OCI-LY7 (cell line): ENCODE data around the gene CCSAP. TPM values are rescaled to one million over a fixed set of nuclear protein-coding genes. Genes with fewer than 3 reads are reported as not detected.

Source experiments
- BruUV-seq: library from RNA; stranded (reverse); fragments of 400-500 nt; replicated peaks from 2 replicates; lab custom pipeline; 2021; lab: Mats Ljungman, UMichigan
- CTCF ChIA-PET: fragments of 300-600 bp; sonication (Branson Sonifier 250); formaldehyde crosslinking; loops from one replicate; lab custom pipeline; 2022; ENCODE audit warnings: antibody characterized with exemption; ENCODE audit not compliant: unreplicated experiment; lab: Charles Lee
- POLR2A ChIA-PET: fragments of 300-600 bp; sonication (Branson Sonifier 250); formaldehyde crosslinking; loops from one replicate; lab custom pipeline; 2022; ENCODE audit warnings: antibody characterized with exemption; lab: Charles Lee
- DNase-seq: peaks from one replicate; pipeline ENCODE4 v3.0.0-alpha.2; 2015; ENCODE audit warnings: low spot score
- H2AFZ ChIP-seq: fragments of 200-600 bp; sonication (generic), shearing (Covaris generic); 2 replicates; pipeline ENCODE4 v1.6.1; 2014; ENCODE audit warnings: mild to moderate bottlenecking, antibody characterized with exemption, low read length, moderate library complexity
- H3K27ac ChIP-seq: fragments of 200-600 bp; sonication (generic); 2 replicates; pipeline ENCODE4 v1.5.1; 2014; ENCODE audit warnings: mixed run types, low read depth, mild to moderate bottlenecking, moderate library complexity, low read length, inconsistent platforms; ENCODE audit not compliant: poor library complexity, severe bottlenecking
- H3K36me3 ChIP-seq: fragments of 200-600 bp; sonication (generic); 2 replicates; pipeline ENCODE4 v1.6.1; 2014; ENCODE audit warnings: mild to moderate bottlenecking, antibody characterized with exemption, low read length, moderate library complexity, mixed read lengths; ENCODE audit not compliant: insufficient read depth
- H3K4me1 ChIP-seq: fragments of 200-600 bp; sonication (generic); 2 replicates; pipeline ENCODE4 v1.5.1; 2014; ENCODE audit warnings: mild to moderate bottlenecking, low read length; ENCODE audit not compliant: insufficient read depth, poor library complexity, severe bottlenecking
- H3K4me2 ChIP-seq: fragments of 200-600 bp; sonication (generic); 2 replicates; pipeline ENCODE4 v1.6.1; 2014; ENCODE audit warnings: mild to moderate bottlenecking, low read length
- H3K4me3 ChIP-seq: fragments of 200-600 bp; sonication (generic); 2 replicates; pipeline ENCODE4 v1.5.1; 2014; ENCODE audit warnings: mild to moderate bottlenecking, low read depth, low read length; ENCODE audit not compliant: poor library complexity, severe bottlenecking
- H3K79me2 ChIP-seq: fragments of 200-600 bp; sonication (generic); 2 replicates; pipeline ENCODE4 v1.6.1; 2016; ENCODE audit warnings: low read depth, mild to moderate bottlenecking, low read length, moderate library complexity, mixed read lengths; ENCODE audit not compliant: insufficient read depth
- H3K9me2 ChIP-seq: fragments of 200-600 bp; sonication (generic); 2 replicates; pipeline ENCODE4 v1.6.1; 2016; ENCODE audit warnings: mild to moderate bottlenecking, low read length, mixed read lengths; ENCODE audit not compliant: insufficient read depth
- H3K9me3 ChIP-seq: fragments of 200-600 bp; sonication (generic); 2 replicates; pipeline ENCODE4 v1.6.1; 2014; ENCODE audit warnings: mild to moderate bottlenecking, mixed run types, low read length, mixed read lengths
- H4K20me1 ChIP-seq: fragments of 200-600 bp; sonication (generic); 2 replicates; pipeline ENCODE4 v1.6.1; 2014; ENCODE audit warnings: mild to moderate bottlenecking, antibody characterized with exemption, low read length, moderate library complexity, mixed read lengths; ENCODE audit not compliant: insufficient read depth
- EZH2phosphoT487 ChIP-seq: fragments of 200-600 bp; sonication (generic); IDR thresholded peaks from 2 replicates; pipeline ENCODE4 v1.6.1; 2018; ENCODE audit warnings: low read depth, borderline replicate concordance, mild to moderate bottlenecking, mixed run types, antibody characterized with exemption, low read length, moderate library complexity, mixed read lengths
- intact Hi-C: fragments of 100-400 bp; cut with micrococcal nuclease; formaldehyde crosslinking; loops from one replicate; pipeline ENCODE4 v1.10.0; 2022; ENCODE audit not compliant: unreplicated experiment
- total RNA-seq, 2 experiments: library from RNA; depleted of rRNA in 1 of 2; stranded (reverse); fragments of >200 nt in 1 of 2; shearing (Covaris generic) in 1 of 2; gene quantifications; 2 replicates each; pipeline ENCODE4 v1.2.3, GENCODE V29; 2014 to 2022
- TF ChIP-seq, protein P1 (sequence below): fragments of 200-600 bp; sonication (generic); conservative IDR thresholded peaks from 2 replicates; pipeline ENCODE4 v1.5.1; 2014; ENCODE audit warnings: mild to moderate bottlenecking, antibody characterized with exemption, low read length, moderate library complexity, mixed read lengths

CCSAP gene
- total RNA-seq, 2 experiments from 2014 or later: 10.5 to 15.7 TPM

DNA sequence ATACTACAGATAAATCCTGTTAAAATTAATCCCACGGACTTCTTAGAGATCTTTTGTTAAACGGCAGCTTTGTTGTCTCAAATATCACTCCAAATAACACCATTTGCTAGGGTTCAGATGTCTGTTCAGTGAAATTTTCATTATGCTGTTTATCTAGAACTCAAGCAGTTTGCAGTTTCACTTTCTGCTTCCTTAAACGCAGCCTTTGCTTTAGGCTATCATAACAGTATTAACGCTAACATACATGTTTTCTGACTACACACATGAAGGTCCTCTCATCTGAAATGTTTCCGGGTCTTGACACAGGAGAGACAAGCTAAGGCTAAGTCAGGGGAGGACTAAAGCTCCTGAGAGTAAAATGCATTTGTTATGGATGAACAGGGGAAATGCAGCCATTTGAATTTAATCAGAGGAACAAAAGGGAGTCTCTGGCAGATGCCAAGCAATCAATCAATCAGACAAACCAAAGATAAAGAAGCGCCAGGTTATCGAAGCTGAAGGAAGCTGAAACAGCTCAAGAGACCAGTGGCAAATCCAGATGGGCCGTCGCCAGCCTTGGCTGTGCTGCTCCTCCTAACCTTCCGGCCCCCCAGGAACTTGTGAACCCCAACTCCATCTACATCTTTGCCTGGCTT, 16.9 kb downstream of the CCSAP start:
- no peak for DNase-seq
- Histone ChIP-seq H2AFZ (no peak overlapping the region), H3K79me2 (no peaks in the 10 kb centered on the region), H3K4me1 (no peaks in the 10 kb centered on the region), H4K20me1 (0 out of 2 replicates have a peak, but pooled peaks cover under 1% of the 10 kb centered on the region), H3K4me3 (no peak overlapping the region), H3K9me3 (no peaks in the 10 kb centered on the region), H3K27ac (no peak overlapping the region), H3K36me3 (peaks cover 53% of the 10 kb centered on the region), H3K4me2 (no peak overlapping the region), H3K9me2 (no peaks in the 10 kb centered on the region)
- ChIA-PET CTCF (interaction anchor here (0.7 kb wide), 1 partner anchor 163 kb away, joined by 3 read pairs; no protein-coding TSS in a partner anchor), POLR2A (interaction anchor here (0.6 to 0.7 kb wide), 3 partner anchors 24 to 411 kb away, joined by 3 to 5 read pairs (median 5); no protein-coding TSS in a partner anchor)
- TF ChIP-seq, protein P1, sequence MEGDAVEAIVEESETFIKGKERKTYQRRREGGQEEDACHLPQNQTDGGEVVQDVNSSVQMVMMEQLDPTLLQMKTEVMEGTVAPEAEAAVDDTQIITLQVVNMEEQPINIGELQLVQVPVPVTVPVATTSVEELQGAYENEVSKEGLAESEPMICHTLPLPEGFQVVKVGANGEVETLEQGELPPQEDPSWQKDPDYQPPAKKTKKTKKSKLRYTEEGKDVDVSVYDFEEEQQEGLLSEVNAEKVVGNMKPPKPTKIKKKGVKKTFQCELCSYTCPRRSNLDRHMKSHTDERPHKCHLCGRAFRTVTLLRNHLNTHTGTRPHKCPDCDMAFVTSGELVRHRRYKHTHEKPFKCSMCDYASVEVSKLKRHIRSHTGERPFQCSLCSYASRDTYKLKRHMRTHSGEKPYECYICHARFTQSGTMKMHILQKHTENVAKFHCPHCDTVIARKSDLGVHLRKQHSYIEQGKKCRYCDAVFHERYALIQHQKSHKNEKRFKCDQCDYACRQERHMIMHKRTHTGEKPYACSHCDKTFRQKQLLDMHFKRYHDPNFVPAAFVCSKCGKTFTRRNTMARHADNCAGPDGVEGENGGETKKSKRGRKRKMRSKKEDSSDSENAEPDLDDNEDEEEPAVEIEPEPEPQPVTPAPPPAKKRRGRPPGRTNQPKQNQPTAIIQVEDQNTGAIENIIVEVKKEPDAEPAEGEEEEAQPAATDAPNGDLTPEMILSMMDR: no peak
- TF ChIP-seq EZH2phosphoT487: no peak
- intact Hi-C loops: no loop called here
- BruUV-seq: no TSS peak

DNA sequence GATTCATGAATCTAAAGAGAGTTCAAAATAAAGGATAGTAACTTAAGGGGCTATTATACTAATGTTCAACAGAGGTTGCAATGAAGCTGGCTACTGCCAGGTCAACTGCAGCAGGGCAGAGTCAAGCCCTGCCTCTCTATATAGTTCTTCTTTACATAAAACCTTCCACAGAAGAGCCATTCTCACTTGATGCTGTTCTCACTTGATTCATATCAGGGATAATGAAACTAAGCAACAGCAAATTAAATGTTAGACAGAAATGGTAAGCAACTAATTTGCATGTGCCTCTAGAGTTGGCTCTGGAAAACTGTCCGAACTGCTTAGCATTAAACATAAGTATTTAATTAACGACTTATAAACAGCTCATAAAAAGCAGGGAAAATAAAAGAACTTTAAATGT, 17.4 kb downstream of the CCSAP start:
- peaks cover 53% of the 10 kb centered on the region for H3K36me3 ChIP-seq
- H2AFZ ChIP-seq: no peak overlapping the region
- H3K4me1 ChIP-seq: no peaks in the 10 kb centered on the region
- POLR2A ChIA-PET: interaction anchor here (0.6 to 1.1 kb wide), 3 partner anchors 15 to 119 kb away, joined by 3 to 4 read pairs (median 3); no protein-coding TSS in a partner anchor
- CTCF ChIA-PET: interaction anchor here (0.7 kb wide), 1 partner anchor 162 kb away, joined by 3 read pairs; no protein-coding TSS in a partner anchor
- no peaks in the 10 kb centered on the region for H3K9me3 ChIP-seq
- DNase-seq: no peak
- no peaks in the 10 kb centered on the region for H3K79me2 ChIP-seq
- no TSS peak for BruUV-seq
- intact Hi-C loops: no loop called here
- no peak overlapping the region for H3K27ac ChIP-seq
- no peak overlapping the region for H3K4me2 ChIP-seq
- no peak overlapping the region for H3K4me3 ChIP-seq
- no peaks in the 10 kb centered on the region for H4K20me1 ChIP-seq
- TF ChIP-seq EZH2phosphoT487: no peak
- TF ChIP-seq, protein P1: no peak
- no peaks in the 10 kb centered on the region for H3K9me2 ChIP-seq
